GM21528 (cell line): ENCODE data around the gene PYDC1.
A peak's percentile ranks its signal among the peaks of the same experiment; 100 is the strongest.
"Not testable (repeated sequence)": the region's sequence is repeated elsewhere in the genome, so short reads cannot be mapped to it uniquely, and the experiment has no call there.

Experiments used
- ATAC-seq: cut with Tn5 transposase; IDR thresholded peaks from one replicate; pipeline ENCODE4 v1.9.1; 2021; ENCODE audit warnings: mild to moderate bottlenecking, moderate library complexity; ENCODE audit not compliant: unreplicated experiment, low FRiP score

The PYDC1 gene

DNA sequence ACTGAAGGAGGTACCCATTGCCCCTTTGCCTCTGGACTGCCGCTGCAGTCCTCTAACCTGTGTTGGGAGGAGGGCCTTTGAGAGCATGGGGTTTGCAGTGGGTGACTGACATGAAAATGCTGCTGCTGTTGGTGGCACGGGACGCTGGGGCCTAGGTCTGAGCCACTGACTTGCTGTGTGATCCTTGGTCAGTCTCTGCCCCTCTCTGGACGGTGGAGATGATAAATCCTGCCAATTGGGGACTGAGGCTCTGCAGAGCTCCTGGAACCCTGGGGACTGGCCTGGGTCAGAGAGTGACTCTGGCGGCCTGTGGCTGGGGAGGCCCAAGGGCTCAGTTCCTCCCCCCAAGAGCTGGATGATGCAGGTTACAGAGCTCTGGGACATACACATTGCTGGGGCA, 6.1 kb upstream of the PYDC1 start:
- no peak for ATAC-seq

DNA sequence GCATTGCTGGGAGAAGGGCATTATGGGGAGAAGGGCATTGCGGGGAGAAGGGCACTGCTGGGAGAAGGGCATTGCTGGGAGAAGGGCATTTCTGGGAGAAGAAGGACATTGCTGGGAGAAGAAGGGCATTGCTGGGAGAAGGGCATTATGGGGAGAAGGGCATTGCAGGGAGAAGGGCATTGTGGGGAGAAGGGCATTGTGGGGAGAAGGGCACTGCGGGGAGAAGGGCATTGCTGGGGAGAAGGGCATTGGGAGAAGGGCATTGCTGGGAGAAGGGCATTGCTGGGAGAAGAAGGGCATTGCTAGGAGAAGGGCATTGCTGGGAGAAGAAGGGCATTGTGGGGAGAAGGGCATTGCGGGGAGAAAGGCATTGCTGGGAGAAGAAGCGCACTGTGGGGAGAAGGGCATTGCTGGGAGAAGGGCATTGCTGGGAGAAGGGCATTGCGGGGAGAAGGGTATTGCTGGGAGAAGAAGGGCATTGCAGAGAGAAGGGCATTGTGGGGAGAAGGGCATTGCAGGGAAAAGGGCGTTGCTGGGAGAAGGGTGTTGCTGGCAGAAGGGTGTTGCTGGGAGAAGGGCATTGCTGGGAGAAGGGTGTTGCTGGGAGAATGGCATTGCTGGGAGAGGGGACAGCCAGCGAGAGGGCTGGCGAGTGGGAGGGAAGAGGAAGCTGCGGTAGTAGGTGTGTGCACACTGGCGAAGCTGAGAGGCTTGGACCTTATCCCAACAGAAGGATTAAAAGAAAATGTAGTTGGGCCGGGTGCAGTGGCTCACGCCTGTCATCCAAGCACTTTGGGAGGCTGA, 4.6 kb upstream of the PYDC1 start:
- ATAC-seq, result no peak

DNA sequence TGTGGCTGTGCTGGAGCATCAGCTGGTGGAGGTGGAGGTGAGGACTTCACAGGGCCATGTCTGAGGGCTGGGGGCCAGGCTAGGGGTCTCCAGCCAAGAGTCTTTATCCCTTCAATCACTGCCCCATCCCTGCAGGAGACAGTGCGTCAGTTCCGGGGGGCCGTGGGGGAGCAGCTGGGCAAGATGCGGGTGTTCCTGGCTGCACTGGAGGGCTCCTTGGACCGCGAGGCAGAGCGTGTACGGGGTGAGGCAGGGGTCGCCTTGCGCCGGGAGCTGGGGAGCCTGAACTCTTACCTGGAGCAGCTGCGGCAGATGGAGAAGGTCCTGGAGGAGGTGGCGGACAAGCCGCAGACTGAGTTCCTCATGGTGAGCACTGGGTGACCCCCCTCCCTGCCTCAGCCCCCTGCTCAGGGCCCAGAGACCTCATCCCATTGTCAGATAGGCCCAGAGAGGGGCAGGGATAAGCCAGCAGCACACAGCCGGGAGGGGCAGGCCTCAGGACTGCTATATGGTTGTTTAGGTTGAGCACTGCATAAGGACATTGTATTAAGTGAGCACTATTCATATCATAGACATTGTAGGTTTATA, 2.3 kb upstream of the PYDC1 start:
- ATAC-seq, result no peak

DNA sequence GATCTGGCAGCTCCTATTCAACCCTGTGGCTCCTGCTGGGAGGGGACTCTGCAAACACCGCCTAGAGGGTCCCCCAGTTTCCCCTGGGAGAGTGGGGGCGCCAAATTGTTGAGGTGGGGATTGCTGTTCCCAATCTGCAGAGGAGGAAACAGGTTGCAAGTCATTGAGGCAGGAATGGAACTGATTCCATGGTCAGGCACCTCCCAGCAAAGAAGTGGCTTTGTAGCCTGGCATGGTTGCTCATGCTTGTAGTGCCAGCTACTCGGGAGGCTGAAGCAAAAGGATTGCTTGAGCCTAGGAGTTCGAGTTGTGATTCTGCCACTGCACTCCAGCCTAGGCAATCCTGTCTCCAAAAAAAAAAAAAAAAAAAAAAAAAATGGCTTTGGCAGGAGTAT, 198 bp upstream of the PYDC1 start:
- ATAC-seq, result no peak

DNA sequence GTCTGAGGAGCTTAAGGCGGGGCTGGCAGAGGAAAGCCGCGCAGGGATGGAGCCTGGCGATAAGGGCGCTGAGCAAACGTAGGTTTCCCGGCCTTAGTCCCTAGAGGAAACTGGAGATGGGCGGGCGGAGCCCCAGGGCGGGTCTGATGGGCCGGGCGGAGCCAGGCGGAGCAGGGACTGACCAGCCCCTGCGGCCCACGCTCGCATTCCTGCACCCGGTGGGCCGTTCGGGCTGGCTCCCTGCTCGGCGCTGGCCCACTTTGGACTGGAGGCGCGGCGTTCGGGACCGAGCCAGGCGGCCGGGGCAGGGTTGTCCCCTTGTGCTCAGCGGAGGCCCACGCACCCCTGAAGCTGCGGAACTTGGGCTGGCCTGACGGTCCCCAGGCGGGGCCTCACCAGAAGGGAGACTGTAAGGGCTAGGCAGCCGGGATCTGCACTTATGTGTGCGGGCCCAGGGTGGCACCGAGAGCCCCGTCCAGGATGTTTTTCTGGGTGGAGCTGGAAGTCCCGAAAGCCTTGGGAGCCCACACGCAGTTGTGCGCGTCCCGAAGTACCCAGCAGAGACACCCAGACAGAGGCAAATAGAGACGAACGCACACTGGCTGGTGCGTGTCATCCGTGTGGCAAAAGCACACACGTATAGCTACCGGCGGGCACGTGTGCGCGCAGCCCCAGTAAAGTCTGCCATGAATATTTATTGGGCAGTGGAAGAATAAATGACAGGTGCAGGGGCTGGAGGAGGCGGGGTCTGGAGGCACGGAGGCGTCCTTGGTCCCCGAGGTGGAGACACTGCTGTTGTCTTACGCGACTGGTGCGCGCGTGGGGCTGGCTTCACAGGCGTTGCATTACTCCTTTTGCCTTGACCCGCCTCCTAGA, 1.4 kb downstream of the PYDC1 start:
- no peak for ATAC-seq

DNA sequence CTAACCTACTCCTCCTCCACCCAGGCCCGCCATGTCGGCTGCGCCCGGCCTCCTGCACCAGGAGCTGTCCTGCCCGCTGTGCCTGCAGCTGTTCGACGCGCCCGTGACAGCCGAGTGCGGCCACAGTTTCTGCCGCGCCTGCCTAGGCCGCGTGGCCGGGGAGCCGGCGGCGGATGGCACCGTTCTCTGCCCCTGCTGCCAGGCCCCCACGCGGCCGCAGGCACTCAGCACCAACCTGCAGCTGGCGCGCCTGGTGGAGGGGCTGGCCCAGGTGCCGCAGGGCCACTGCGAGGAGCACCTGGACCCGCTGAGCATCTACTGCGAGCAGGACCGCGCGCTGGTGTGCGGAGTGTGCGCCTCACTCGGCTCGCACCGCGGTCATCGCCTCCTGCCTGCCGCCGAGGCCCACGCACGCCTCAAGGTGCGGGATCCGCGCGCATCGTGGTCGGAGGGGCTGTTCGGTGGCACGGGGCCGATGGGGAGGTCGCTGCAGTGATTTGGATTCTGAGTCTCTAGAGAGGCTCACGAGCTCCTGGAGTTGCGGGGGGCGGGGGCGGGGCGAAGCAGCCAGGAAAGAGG, 2.1 kb downstream of the PYDC1 start:
- ATAC-seq, result no peak

DNA sequence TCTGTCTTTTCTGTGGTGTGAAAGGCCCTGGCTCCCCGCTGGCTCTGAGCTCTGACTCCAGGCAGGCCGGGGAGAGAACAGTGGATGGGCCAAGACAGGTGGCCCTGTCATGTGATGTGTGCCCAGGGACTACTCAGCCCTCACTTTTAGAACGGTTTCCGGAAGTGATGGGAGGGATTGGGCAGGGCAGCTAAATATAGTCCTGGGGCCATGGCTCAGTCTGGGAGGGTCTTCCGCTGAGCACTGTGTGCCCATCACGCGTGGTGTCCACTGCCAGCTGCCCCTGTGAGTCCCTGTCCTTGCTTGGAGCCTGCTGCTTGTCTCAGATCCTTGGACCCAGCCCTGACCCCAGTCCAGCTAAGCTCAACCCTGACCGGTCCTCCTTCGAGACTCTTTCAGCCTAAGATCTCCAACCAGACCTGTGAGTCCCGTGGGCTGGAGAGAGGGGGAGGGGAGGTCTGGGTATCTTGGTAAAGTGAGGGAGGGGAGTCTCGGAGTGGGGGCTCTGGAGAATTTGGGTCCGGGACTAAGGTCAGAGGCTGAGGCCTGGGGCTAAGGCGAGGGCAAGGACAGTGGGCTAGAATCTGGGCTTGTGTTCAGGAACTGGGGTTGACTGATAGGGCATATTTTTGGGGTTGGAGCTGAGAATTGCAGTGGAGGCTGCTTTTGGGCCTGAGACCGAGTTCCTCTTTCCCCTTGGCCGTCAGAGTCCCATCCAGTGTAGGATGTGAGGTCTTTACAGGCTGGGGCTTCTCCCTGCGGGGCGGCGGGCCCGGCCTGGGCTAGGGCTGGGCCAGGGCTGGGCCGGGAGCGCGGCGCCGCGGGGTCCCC, 2.8 kb downstream of the PYDC1 start, which contains the start of gene TRIM72:
TSS of gene TRIM72 (plus strand) at position 243 of the 831 bp plus-strand sequence. CDS start 620 bp downstream, outside the sequence.
- no peak for ATAC-seq

DNA sequence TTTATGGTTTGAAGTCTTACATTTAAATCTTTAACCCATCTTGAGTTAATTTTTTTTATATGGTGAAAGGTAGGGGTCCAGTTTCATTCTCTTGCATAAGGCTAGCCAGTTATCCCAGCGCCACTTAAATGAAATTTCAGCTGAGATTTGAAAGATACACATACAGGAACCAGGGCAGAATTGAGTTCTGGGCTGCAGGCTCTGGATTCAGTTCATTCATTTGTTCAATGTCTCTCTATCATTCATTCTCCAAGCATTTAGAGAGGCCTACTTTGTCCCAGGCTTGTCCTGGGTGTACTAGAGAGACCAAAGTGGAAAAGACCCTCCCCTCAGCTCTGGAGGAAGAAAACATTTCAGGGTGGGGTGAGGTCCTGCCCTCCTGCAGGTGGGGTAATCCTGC, 3.6 kb downstream of the PYDC1 start:
- ATAC-seq, result no peak

DNA sequence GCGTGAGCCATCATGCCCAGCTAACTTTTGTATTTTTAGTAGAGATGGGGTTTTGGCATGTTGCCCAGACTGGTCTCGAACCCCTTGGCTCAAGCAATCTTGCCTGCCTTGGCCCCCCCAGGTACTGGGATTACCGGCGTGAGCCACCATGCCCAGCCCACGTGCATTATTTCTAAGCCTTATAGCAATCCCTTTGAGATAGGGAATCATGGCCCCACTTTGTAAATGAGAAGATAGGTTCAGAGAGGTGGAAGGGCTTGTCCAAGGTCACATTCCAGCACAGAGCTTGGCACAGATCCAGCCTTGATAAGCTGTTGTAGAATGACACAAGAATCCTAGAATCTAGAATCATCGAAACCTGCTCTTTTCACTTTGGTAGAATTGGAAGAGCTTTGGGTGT, 10.2 kb downstream of the PYDC1 start:
- ATAC-seq, result no peak

DNA sequence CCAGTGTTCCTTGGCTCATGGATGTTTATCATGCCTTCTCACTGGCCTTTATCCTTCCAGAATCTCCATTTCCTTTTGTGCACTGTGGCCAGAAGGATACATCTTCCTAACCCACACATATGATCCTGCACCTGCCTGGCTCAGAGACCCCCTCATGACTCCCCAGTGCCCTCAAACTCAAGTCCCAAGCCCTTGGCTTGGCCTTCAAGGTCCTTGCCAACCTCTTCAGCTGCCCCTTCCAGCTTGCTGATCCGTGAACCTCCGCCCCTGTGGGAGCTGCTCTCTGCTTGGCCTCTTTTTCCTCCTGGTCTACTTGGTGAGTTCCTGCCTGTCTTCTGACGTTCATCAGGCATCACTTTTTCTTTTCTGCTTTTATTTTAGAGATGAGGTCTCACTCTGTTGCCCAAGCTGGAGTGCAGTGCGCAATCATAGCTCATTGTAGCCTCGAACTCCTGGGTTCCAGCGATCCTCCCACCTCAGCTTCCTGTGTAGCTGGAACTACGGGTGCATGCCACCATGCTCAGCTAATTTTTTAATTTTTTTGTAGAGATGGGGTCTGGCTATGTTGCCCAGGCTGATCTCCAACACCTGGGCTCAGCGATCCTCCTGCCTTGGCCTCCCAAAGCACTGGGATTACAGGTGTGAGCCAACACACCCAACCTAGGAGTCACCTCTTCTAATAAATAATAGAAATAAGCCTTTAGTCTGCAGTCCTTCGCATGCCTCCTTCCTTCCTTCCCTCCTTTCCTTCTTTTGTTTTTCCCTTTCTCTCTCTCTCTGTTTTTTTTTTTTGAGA, 11.9 kb downstream of the PYDC1 start:
- ATAC-seq, result no peak

DNA sequence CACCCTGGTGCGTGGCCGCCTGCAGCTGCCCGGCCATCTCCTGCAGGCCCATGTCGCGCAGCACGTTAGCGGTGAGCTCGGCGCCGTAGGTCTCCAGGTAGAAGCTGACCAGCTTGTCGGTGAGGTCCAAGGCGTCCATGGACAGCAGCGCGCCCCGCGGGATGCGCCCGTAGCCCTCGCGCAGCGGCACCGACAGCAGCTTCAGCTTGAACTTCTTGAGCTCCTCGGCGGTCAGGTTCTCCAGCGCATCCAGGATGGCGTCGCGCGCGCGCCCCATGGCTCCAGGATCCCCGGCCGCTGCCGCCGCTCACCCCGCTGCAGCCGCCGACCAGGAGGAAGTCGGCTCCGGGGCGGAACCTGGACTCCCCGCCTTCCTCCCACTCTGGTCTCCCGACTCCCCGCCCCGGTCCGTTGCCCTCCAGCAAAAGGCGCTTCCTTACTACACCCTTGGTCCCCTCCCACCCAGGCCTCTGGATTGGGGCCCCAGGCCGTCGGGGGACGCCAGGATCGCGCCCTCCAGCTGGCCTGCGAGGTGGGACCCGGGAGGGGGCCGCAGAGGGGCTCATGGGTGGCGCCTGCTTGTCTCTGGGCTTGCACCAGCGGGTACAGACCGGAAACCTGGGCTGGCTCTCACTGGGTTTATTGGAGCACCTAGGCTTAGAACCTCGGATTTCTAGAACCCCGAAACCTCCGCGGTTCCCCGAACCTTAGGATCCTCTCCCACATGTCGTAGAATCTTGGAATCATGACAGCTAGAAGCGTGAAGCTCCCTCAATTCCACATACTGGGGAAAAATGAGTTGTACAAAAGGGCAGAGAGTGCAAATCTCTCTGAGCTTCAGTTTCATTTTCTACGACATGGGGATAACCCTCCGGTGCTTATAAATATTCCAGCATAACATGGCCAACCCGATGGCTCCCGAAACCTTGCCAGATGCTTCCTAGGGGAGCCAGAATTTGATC, 14.2 kb downstream of the PYDC1 start, which contains the start of gene PYCARD:
TSS of gene PYCARD (minus strand) at position 347 of the 962 bp plus-strand sequence. CDS start at position 277, 70 bp downstream.
- ATAC-seq, result peak; percentile 42

DNA sequence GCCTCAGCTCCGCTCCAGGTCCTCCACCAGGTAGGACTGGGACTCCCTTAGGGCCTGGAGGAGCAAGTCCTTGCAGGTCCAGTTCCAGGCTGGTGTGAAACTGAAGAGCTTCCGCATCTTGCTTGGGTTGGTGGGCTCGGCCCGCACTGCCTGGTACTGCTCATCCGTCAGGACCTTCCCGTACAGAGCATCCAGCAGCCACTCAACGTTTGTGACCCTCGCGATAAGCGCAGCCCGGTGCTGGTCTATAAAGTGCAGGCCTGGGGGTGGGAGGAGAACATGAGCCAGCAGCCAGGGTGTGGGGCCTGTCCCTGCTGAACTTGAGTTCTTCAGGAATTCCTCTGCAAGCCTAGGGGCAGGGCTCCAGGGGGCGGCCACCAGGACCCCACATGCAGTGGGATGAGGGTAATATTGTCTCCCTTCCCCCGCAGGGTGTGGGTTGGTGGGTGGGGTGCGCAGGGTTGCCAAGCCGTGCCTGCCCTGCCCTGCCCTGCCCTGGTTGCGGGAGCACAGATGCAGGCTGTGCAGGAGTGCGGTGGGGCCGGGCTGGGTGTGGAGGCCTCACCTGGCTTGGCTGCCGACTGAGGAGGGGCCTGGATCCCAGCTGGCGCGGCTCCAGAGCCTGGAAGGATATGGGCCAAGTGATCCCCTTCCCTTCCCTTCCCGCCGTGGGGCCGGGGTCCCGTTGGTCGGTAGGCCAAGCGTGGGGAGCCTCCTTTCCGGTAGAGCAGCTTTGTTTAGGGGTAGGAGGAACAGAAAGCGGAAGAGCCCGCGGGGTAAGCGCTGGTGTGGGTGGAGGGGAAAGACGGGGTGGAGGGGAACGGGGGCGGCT, 15.1 kb downstream of the PYDC1 start:
- ATAC-seq, result peak; percentile 59

DNA sequence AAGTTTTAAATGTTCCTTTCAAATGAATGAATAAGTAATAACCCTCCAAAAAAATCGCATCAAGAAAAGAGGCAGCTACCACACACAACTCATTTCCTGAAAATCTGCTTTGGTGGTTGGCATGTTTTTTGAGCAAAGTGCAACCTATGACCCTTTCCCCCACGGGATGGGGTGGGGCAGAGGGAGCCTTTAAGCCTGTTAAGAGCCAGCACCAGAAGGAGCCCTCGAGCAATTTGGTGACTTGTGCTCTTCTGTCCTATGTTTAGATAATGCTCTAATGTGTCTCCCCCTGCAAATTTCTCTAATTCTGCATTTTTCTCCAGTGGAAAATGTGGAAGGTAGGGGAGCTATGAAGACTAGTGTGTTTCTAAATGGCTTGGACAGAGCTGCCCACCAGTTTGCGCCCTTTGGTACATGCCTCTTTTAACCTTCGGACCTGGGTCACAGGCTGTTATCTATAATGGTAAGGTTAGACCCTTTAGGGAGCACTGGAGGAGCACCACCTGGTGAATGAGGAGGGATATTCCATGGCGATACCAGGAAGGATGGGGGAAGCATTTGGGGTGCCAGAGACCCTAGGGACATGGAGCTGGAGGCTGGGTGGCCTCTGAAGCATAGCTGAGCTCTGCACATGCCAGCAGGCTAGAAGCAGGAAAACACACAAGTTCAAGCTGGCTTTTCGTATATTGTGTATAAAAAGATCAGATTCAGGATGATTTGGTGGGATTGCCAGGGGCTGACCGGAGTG, 15.9 kb downstream of the PYDC1 start:
- ATAC-seq, result no peak

DNA sequence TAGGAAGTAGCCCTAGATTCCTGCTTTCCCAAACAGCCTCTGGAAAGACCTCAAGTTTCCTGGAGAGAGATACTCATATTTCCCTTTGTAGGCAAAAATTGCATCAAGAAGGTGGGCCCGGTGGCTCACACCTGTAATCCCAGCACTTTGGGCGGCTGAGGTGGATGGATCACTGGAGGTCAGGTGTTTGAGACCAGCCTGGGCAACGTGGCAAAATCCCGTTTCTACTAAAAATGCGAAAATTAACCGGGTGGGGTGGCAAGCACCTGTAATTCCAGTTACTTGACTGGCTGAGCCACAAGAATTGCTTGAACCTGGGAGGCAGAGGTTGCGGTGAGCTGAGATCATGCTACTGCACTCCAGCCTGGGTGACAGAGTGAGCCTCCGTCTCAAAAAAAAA, 16.8 kb downstream of the PYDC1 start:
- ATAC-seq, result not testable (repeated sequence)

DNA sequence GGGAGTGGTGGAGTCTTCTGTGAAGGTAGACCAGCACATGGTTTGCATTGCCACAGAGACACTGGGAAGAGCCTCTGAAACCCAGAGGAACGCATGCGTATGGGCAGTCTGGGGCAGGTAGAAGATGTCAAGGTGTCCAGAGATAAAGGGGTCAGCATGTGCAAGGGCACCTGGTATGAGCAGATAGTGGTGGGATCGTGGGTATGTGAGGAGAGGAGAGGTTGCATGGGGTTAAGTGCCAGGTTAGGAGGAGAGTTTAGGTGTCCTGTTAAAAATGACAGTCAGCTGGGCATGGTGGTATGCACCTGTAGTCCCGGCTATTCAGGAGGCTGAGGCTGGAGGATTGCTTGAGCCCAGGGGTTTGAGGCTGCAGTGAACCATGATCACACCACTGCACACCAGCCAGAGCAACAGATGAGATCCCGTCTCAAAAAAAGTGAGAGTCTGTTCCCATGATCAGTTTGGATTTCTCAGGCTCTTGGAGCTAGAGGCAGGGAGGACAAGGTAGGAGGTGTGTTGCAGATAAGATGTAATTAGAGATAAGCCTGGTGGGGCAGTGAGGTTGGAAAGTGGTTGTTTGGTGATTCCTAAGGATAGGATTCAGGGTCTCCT, 17.4 kb downstream of the PYDC1 start:
- ATAC-seq, result no peak
